ENCODE results near the gene ZNF398.

GRCh38 chr7:149199234-149199995, 52.2 kb downstream of the ZNF398 start:
- TF ChIP-seq ZNF274 (IDR thresholded peaks at IDR 0.05; ENCODE audit: low read depth, low read length) (no peak), SUZ12 (IDR thresholded peaks at IDR 0.05; ENCODE audit: extremely low read depth, insufficient read depth, insufficient read length) (no peak)
